HFFc6 (cell line): ENCODE results near the gene TBCCD1. TPM values are rescaled to one million over a fixed set of nuclear protein-coding genes. Genes with fewer than 3 reads are reported as not detected.

Source experiments
- DNase-seq: peaks from one replicate; pipeline ENCODE4 v3.0.0-alpha.2; 2018
- H3K27ac Mint-ChIP-seq: 2 replicates; pipeline ENCODE4 v1.8.0; 2020; ENCODE audit warnings: mild to moderate bottlenecking, mixed read lengths
- H3K27me3 Mint-ChIP-seq: 2 replicates; pipeline ENCODE4 v1.8.0; 2021; ENCODE audit warnings: mild to moderate bottlenecking, moderate library complexity, mixed read lengths; ENCODE audit not compliant: insufficient read depth
- H3K36me3 Mint-ChIP-seq: 2 replicates; pipeline ENCODE4 v1.8.0; 2021; ENCODE audit warnings: low read depth, mixed read lengths
- H3K4me1 Mint-ChIP-seq: 2 replicates; pipeline ENCODE4 v1.8.0; 2020; ENCODE audit warnings: low read depth, mixed read lengths
- H3K4me3 Mint-ChIP-seq: 2 replicates; pipeline ENCODE4 v1.8.0; 2020; ENCODE audit warnings: mild to moderate bottlenecking, moderate library complexity, mixed read lengths
- H3K9me3 Mint-ChIP-seq: 2 replicates; pipeline ENCODE4 v1.8.0; 2020; ENCODE audit warnings: mild to moderate bottlenecking, mixed read lengths
- total RNA-seq, 6 experiments: library from RNA; stranded (reverse); fragmentation: NEBNext Ultra II Directional; extraction: Animal tissue kit (Norgen Biotek cat#: 25700); gene quantifications; 2 replicates in 1 of 6; 3 replicates in 5 of 6; pipeline ENCODE4 v1.2.3, GENCODE V29; 2021
- TF ChIP-seq, protein P1 (sequence below): fragments of 200-600 bp; sonication (generic); IDR thresholded peaks from 2 replicates; pipeline ENCODE4 v1.5.0; 2021; ENCODE audit warnings: antibody characterized with exemption, mild to moderate bottlenecking

TBCCD1 gene
- total RNA-seq, 6 experiments from 2014 or later: 4.8 to 8.0 (median 6.0) TPM

DNA sequence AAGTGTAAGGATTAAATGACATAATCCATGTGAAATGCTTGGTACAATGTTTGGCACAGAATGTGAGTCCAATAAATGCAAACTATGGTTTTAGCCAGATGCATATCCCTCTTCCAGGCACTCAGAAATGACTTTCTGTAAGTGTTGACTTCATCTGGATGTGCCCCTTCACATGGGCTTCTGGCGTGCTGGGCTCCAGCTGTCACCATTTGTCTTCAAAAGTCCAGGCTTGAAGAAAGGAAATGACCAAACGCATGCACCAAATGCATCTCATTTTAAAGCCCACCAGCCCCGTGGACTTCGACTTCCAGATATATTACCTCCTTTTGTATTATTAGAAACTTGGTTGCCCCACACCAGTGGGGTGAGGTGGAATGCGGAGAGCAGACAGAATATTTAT is 46.7 kb downstream of the TBCCD1 start:
- TF ChIP-seq, protein P1, sequence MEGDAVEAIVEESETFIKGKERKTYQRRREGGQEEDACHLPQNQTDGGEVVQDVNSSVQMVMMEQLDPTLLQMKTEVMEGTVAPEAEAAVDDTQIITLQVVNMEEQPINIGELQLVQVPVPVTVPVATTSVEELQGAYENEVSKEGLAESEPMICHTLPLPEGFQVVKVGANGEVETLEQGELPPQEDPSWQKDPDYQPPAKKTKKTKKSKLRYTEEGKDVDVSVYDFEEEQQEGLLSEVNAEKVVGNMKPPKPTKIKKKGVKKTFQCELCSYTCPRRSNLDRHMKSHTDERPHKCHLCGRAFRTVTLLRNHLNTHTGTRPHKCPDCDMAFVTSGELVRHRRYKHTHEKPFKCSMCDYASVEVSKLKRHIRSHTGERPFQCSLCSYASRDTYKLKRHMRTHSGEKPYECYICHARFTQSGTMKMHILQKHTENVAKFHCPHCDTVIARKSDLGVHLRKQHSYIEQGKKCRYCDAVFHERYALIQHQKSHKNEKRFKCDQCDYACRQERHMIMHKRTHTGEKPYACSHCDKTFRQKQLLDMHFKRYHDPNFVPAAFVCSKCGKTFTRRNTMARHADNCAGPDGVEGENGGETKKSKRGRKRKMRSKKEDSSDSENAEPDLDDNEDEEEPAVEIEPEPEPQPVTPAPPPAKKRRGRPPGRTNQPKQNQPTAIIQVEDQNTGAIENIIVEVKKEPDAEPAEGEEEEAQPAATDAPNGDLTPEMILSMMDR: no peak
- Mint-ChIP-seq H3K9me3 (peaks cover 5% of the 10 kb centered on the region; the same call in 1 of the 2 replicates), H3K27me3 (peaks cover 24% of the 10 kb centered on the region), H3K27ac (no peak overlapping the region), H3K36me3 (no peaks in the 10 kb centered on the region), H3K4me3 (no peak overlapping the region), H3K4me1 (no peaks in the 10 kb centered on the region)
- DNase-seq: no peak

DNA sequence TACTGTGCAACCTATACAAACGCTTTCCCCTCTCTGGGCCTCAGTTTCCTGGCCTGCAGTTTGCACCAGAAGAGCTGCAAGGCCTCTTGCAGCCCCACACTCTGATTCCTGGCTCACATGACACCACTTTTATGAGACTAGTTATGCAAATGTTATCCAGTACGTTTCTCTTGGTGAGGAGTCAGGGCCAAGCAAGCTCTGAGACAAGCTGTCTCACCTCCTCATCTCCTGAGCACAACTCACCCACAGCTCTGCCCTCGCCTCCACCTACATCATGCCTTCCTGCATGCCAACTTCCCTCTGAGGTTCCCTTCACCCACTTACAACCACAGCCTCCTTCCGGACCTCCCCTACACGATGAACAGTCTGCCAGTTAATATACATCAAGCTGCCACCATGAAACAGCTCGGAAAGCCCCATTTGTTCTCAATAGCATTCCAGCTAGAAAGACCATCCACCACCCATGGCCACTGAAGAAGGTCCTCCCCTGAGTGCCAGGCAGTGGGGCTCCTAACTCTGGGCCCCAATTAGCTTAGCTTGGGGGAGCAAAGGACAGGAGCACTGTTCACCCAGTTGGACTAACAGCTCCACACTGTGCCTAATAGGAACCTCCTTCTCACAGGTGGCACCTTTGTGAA is 48.0 kb downstream of the TBCCD1 start:
- TF ChIP-seq, protein P1: no peak
- Mint-ChIP-seq H3K36me3 (no peaks in the 10 kb centered on the region), H3K9me3 (peaks cover 5% of the 10 kb centered on the region; the same call in 1 of the 2 replicates), H3K4me1 (no peaks in the 10 kb centered on the region), H3K4me3 (no peak overlapping the region), H3K27me3 (peaks cover 25% of the 10 kb centered on the region), H3K27ac (no peak overlapping the region)
- DNase-seq: no peak

DNA sequence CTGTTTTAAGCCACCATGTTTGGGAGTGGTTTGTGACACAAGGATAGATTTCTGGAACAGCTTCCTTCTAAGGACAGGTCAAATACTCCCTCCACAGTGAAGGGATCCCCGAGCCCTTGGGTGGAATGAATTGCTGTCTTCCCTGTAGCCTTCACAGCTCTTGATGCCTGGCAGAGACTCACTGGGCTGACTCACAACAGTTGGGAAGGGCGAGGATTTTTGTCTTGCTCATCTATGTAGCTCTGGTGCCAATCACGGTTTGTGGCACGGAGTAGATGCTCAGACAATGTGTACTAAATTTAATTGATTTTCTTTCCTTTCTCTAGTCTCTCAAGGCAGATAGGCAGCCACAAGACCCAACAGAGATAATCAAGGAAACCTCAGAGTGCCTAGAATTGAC is 49.9 kb downstream of the TBCCD1 start:
- TF ChIP-seq, protein P1: no peak
- H3K4me3 Mint-ChIP-seq: no peak overlapping the region
- H3K27me3 Mint-ChIP-seq: peaks cover 23% of the 10 kb centered on the region
- H3K27ac Mint-ChIP-seq: no peak overlapping the region
- H3K36me3 Mint-ChIP-seq: no peaks in the 10 kb centered on the region
- no peak for DNase-seq
- no peaks in the 10 kb centered on the region for H3K4me1 Mint-ChIP-seq
- peaks cover 5% of the 10 kb centered on the region; the same call in 1 of the 2 replicates for H3K9me3 Mint-ChIP-seq

DNA sequence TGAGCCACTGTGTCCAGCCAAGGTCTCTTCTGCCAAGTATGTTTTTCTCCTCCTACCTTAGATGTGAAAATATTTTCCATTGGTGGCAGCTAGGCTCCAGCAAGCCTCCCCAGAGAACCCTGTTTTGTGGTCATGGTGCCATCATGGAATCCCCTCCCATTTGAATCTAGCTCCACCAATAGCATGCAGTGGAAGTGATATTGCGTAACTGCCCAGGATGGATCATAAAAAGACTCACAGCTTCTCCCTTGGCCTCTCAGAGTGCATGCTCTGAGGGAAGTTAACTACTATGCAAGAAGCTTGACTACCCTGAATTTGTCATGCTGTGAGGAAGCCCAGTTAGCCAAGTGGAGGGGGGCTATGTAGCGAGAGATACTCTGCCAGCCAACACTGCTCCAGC is 50.5 kb downstream of the TBCCD1 start:
- DNase-seq: no peak
- H3K27me3 Mint-ChIP-seq: peaks cover 26% of the 10 kb centered on the region
- H3K9me3 Mint-ChIP-seq: peaks cover 5% of the 10 kb centered on the region; the same call in 1 of the 2 replicates
- H3K27ac Mint-ChIP-seq: no peak overlapping the region
- H3K4me1 Mint-ChIP-seq: no peaks in the 10 kb centered on the region
- H3K36me3 Mint-ChIP-seq: no peaks in the 10 kb centered on the region
- H3K4me3 Mint-ChIP-seq: no peak overlapping the region
- TF ChIP-seq, protein P1: no peak

- peaks cover 26% of the 10 kb centered on the region for H3K27me3 Mint-ChIP-seq
- H3K4me1 Mint-ChIP-seq: no peaks in the 10 kb centered on the region
- TF ChIP-seq, protein P1: no peak
- H3K27ac Mint-ChIP-seq: no peak overlapping the region
- peaks cover 5% of the 10 kb centered on the region; the same call in 1 of the 2 replicates for H3K9me3 Mint-ChIP-seq
- no peaks in the 10 kb centered on the region for H3K36me3 Mint-ChIP-seq
- H3K4me3 Mint-ChIP-seq: no peak overlapping the region
- no peak for DNase-seq
Observed at GRCh38 chr3:186515125-186515524, 52.0 kb downstream of the TBCCD1 start.
